Spleen (tissue), 11 donors: Measurements from ENCODE around the gene SCML2. TPM values are rescaled to one million over a fixed set of nuclear protein-coding genes. Genes with fewer than 3 reads are reported as not detected.

Experiments
- DNase-seq: peaks from one replicate; pipeline ENCODE4 v3.0.0-alpha.2; 2020
- H3K27ac ChIP-seq, 8 donors: fragments of 200-600 bp; sonication (generic) in 7 of 8; 1 replicate in 4 of 8; 2 replicates in 4 of 8; pipeline versions ENCODE4 v1.5.0 to v1.8.0; 2016 to 2021; ENCODE audit warnings: inconsistent platforms in 4 of 8, mild to moderate bottlenecking in 4 of 8, moderate library complexity in 1 of 8
- H3K27me3 ChIP-seq, 7 donors: fragments of 200-600 bp; sonication (generic) in 6 of 7; replicated peaks in 1 of 7; 1 replicate in 4 of 7; 2 replicates in 3 of 7; pipeline versions ENCODE4 v1.5.0 to v1.8.0; 2016 to 2021; ENCODE audit warnings: inconsistent platforms in 3 of 7, mild to moderate bottlenecking in 1 of 7
- H3K36me3 ChIP-seq, 6 donors: fragments of 200-600 bp; sonication (generic) in 5 of 6; 1 replicate in 4 of 6; 2 replicates in 2 of 6; pipeline versions ENCODE4 v1.5.0 to v1.8.0; 2016 to 2021; ENCODE audit warnings: inconsistent platforms in 2 of 6
- H3K4me1 ChIP-seq, 6 donors: fragments of 200-600 bp; sonication (generic) in 5 of 6; 1 replicate in 3 of 6; 2 replicates in 3 of 6; pipeline versions ENCODE4 v1.5.0 to v1.8.0; 2016 to 2021; ENCODE audit warnings: inconsistent platforms in 3 of 6
- H3K4me3 ChIP-seq, 8 donors: fragments of 200-600 bp; sonication (generic) in 7 of 8; 1 replicate in 4 of 8; 2 replicates in 4 of 8; pipeline versions ENCODE4 v1.5.0 to v1.8.0; 2016 to 2021; ENCODE audit warnings: inconsistent platforms in 4 of 8, mild to moderate bottlenecking in 4 of 8, moderate library complexity in 2 of 8
- H3K9me3 ChIP-seq, 8 donors: fragments of 200-600 bp; sonication (generic) in 7 of 8; 1 replicate in 4 of 8; 2 replicates in 4 of 8; pipeline versions ENCODE4 v1.5.0 to v1.8.0; 2016 to 2021; ENCODE audit warnings: inconsistent platforms in 4 of 8
- CTCF ChIP-seq, 11 experiments: fragments of 200-600 bp in 7 of 11; fragments of 450-650 bp in 4 of 11; sonication (generic) in 4 of 11; IDR thresholded peaks in 8 of 11; conservative IDR thresholded peaks in 3 of 11; 1 replicate in 7 of 11; 2 replicates in 4 of 11; pipeline versions ENCODE4 v1.4.0 to v1.8.0; 2016 to 2021; ENCODE audit warnings: antibody characterized with exemption in 11 of 11, inconsistent platforms in 4 of 11, mild to moderate bottlenecking in 1 of 11
- POLR2A ChIP-seq, 3 donors: fragments of 450-650 bp; IDR thresholded peaks; one replicate each; pipeline ENCODE4 v1.5.1; 2017; ENCODE audit warnings: antibody characterized with exemption in 3 of 3, mild to moderate bottlenecking in 1 of 3
- POLR2AphosphoS5 ChIP-seq, 3 donors: sonication (generic); formaldehyde crosslinking; IDR thresholded peaks; one replicate each; pipeline ENCODE4 v1.5.1; 2017; ENCODE audit warnings: antibody characterized with exemption in 3 of 3
- WGBS, 5 donors: extraction: QIAGEN DNeasy Blood & Tissue Kit in 3 of 5; methylation state at CpG; one replicate each; pipeline versions ENCODE4 v1.1.5 to v1.1.7; 2013 to 2018; 5-methylcytosine and 5-hydroxymethylcytosine counted together
- intact Hi-C: fragments of 100-400 bp; cut with DNase I; formaldehyde crosslinking; loops from one replicate; pipeline ENCODE4 v1.15.0; 2023; ENCODE audit warnings: low total_unique reads
- polyA plus RNA-seq, 3 donors: library from polyadenylated mRNA; stranded (reverse); fragments of 200-250 nt; gene quantifications; one replicate each; pipeline ENCODE4 v1.2.1, GENCODE V29; 2013
- total RNA-seq, 7 donors: library from RNA; depleted of rRNA in 3 of 7; stranded (reverse); fragments of >200 nt in 3 of 7; fragmentation: NEBNext Ultra II Directional in 4 of 7; extraction: Animal tissue kit (Norgen Biotek cat#: 25700) in 4 of 7; gene quantifications; one replicate each; pipeline versions ENCODE4 v1.1.0 to v1.2.1, GENCODE V29; 2016 to 2021
- donor health status: healthy with polysubstance abuse.
- donor health status: DM: no; HTN: no; CAD: no; lungs with moderate emphysema.
- donor health status: DM: no; HTN: no; CAD: no.
- donor health status: Bipolar disorder and iron deficiency.
- donor health status: healthy.
- donor health status: DM: no; HTN: no; CAD: no.
- donor health status: DM: yes; HTN: yes; CAD: no.

Gene SCML2
- total and polyA plus RNA-seq, 10 donors = 1.1 to 3.7 (median 1.7) TPM

GRCh38 chrX:18290200-18290599 is 64.3 kb downstream of the SCML2 start:
- DNase-seq = no peak
- Histone ChIP-seq H3K4me1 (no peaks in the 10 kb centered on the region), H3K27me3 (no peaks in the 10 kb centered on the region), H3K36me3 (no peaks in the 10 kb centered on the region), H3K9me3 (peaks cover 0 to 4% (median 0%) of the 10 kb centered on the region in 8 donors), H3K4me3 (no peak overlapping the region), H3K27ac (no peak overlapping the region)
- WGBS, 5 donors = 45 to 85% (median 70%) methylated on average over 4 of the region's 4 CpGs
- intact Hi-C loops = no loop called here
- TF ChIP-seq POLR2A (IDR thresholded peaks at IDR 0.05) (no peak), CTCF (IDR thresholded peaks at IDR 0.05 in 8 of 11, conservative IDR thresholded peaks at IDR 0.05 in 3 of 11) (no peak), POLR2AphosphoS5 (IDR thresholded peaks at IDR 0.05) (no peak)

GRCh38 chrX:18288716-18289115 is 65.8 kb downstream of the SCML2 start:
- H3K27me3 ChIP-seq = no peaks in the 10 kb centered on the region
- no peaks in the 10 kb centered on the region for H3K9me3 ChIP-seq
- intact Hi-C loops = no loop called here
- no peaks in the 10 kb centered on the region for H3K4me1 ChIP-seq
- TF ChIP-seq POLR2A (IDR thresholded peaks at IDR 0.05) = no peak
- TF ChIP-seq CTCF (IDR thresholded peaks at IDR 0.05 in 8 of 11, conservative IDR thresholded peaks at IDR 0.05 in 3 of 11) = no peak
- TF ChIP-seq POLR2AphosphoS5 (IDR thresholded peaks at IDR 0.05) = no peak
- no peaks in the 10 kb centered on the region for H3K36me3 ChIP-seq
- no peak overlapping the region for H3K4me3 ChIP-seq
- WGBS, 5 donors = 48 to 88% (median 77%) methylated on average over 2 to 3 of the region's 3 CpGs
- H3K27ac ChIP-seq = no peak overlapping the region
- DNase-seq = no peak

GRCh38 chrX:18286322-18286831 is 68.1 kb downstream of the SCML2 start:
- H3K4me3 ChIP-seq = no peak overlapping the region
- H3K36me3 ChIP-seq = no peaks in the 10 kb centered on the region
- intact Hi-C loops = no loop called here
- WGBS, 5 donors = 58 to 83% (median 73%) methylated on average over 3 of the region's 3 CpGs
- no peaks in the 10 kb centered on the region for H3K9me3 ChIP-seq
- no peaks in the 10 kb centered on the region for H3K27me3 ChIP-seq
- no peaks in the 10 kb centered on the region for H3K4me1 ChIP-seq
- no peak for TF ChIP-seq POLR2AphosphoS5 (IDR thresholded peaks at IDR 0.05)
- no peak for TF ChIP-seq POLR2A (IDR thresholded peaks at IDR 0.05)
- no peak for TF ChIP-seq CTCF (IDR thresholded peaks at IDR 0.05 in 8 of 11, conservative IDR thresholded peaks at IDR 0.05 in 3 of 11)
- DNase-seq = no peak
- H3K27ac ChIP-seq = no peak overlapping the region

GRCh38 chrX:18278449-18278848 is 76.0 kb downstream of the SCML2 start:
- intact Hi-C loops = no loop called here
- Histone ChIP-seq H3K27me3 (no peaks in the 10 kb centered on the region), H3K9me3 (peaks cover 0 to 28% (median 9%) of the 10 kb centered on the region in 8 donors), H3K27ac (no peak overlapping the region), H3K4me3 (no peak overlapping the region), H3K4me1 (no peaks in the 10 kb centered on the region), H3K36me3 (no peaks in the 10 kb centered on the region)
- DNase-seq = no peak
- TF ChIP-seq POLR2A (IDR thresholded peaks at IDR 0.05) (no peak), POLR2AphosphoS5 (IDR thresholded peaks at IDR 0.05) (no peak)
- WGBS, 5 donors = 84 to 100% (median 87%) methylated on average over 2 to 4 of the region's 4 CpGs

- TF ChIP-seq POLR2AphosphoS5 (IDR thresholded peaks at IDR 0.05) = no peak
- no peak for TF ChIP-seq POLR2A (IDR thresholded peaks at IDR 0.05)
- TF ChIP-seq CTCF (IDR thresholded peaks at IDR 0.05 in 8 of 11, conservative IDR thresholded peaks at IDR 0.05 in 3 of 11) = no peak
- intact Hi-C loops = no loop called here
- Histone ChIP-seq H3K27me3 (no peaks in the 10 kb centered on the region), H3K4me1 (no peaks in the 10 kb centered on the region), H3K9me3 (peaks cover 0 to 19% (median 4%) of the 10 kb centered on the region in 8 donors), H3K36me3 (no peaks in the 10 kb centered on the region), H3K4me3 (no peak overlapping the region), H3K27ac (no peak overlapping the region)
- no peak for DNase-seq
- 78 to 100% (median 100%) methylated on average over 1 of the region's 1 CpG for WGBS, 5 donors
Measured at GRCh38 chrX:18272222-18272621, 82.3 kb downstream of the SCML2 start.
